HG03575 (cell line): Measurements from ENCODE around the gene SEMA3F.

Experiments
- ATAC-seq: cut with Tn5 transposase; IDR thresholded peaks from one replicate; pipeline ENCODE4 v1.9.1; 2021; ENCODE audit not compliant: unreplicated experiment, insufficient number of reproducible peaks, low FRiP score; ENCODE audit errors: extremely low read depth

Gene SEMA3F

GRCh38 chr3:50151728-50152127 is 3.4 kb upstream of the SEMA3F start:
- ATAC-seq, result no peak

GRCh38 chr3:50153782-50154475 is 1.2 kb upstream of the SEMA3F start:
- no peak for ATAC-seq

- ATAC-seq, result no peak
These were observed 666 bp upstream of the SEMA3F start for GRCh38 chr3:50154476-50154839.

- ATAC-seq, result no peak
These were observed 361 bp downstream of the SEMA3F start for GRCh38 chr3:50155491-50155878.

GRCh38 chr3:50155891-50156290 is 767 bp downstream of the SEMA3F start:
- no peak for ATAC-seq

GRCh38 chr3:50156549-50157493 is 1.7 kb downstream of the SEMA3F start:
- ATAC-seq, result no peak

GRCh38 chr3:50157827-50158529 is 2.9 kb downstream of the SEMA3F start:
- no peak for ATAC-seq

GRCh38 chr3:50158530-50159146 is 3.5 kb downstream of the SEMA3F start:
- no peak for ATAC-seq

GRCh38 chr3:50160561-50160983 is 5.4 kb downstream of the SEMA3F start:
- no peak for ATAC-seq

- no peak for ATAC-seq
These were observed 6.2 kb downstream of the SEMA3F start for GRCh38 chr3:50161320-50161719.

- ATAC-seq, result no peak
These were observed 7.1 kb downstream of the SEMA3F start for GRCh38 chr3:50162034-50162883.

GRCh38 chr3:50163572-50164455 is 8.7 kb downstream of the SEMA3F start:
- ATAC-seq, result no peak

- no peak for ATAC-seq
These were observed 9.4 kb downstream of the SEMA3F start for GRCh38 chr3:50164481-50164880.

- no peak for ATAC-seq
These were observed 10.1 kb downstream of the SEMA3F start for GRCh38 chr3:50164984-50165909.

- ATAC-seq, result no peak
These were observed 10.9 kb downstream of the SEMA3F start for GRCh38 chr3:50165910-50166538.

GRCh38 chr3:50166620-50167019 is 11.5 kb downstream of the SEMA3F start:
- ATAC-seq, result no peak
